Lung (tissue), 12 donors: ENCODE data around the gene STAC2. TPM values are rescaled to one million over a fixed set of nuclear protein-coding genes. Genes with fewer than 3 reads are reported as not detected.

Experiments used
- ATAC-seq: fragments of 200-7000 bp; cut with Tn5 transposase; one replicate; pipeline ENCODE4 v1.9.1; 2020; ENCODE audit warnings: moderate number of reproducible peaks; ENCODE audit not compliant: insufficient read depth, low FRiP score
- DNase-seq, 3 donors: peaks; one replicate each; pipeline ENCODE4 v3.0.0-alpha.2; 2013 to 2017
- H3K27ac ChIP-seq, 2 donors: one replicate each; pipeline ENCODE4 v1.5.1; 2013; ENCODE audit warnings: mild to moderate bottlenecking in 2 of 2, moderate library complexity in 2 of 2, control low read depth in 1 of 2, inconsistent platforms in 1 of 2, low read depth in 1 of 2, low read length in 1 of 2
- H3K27me3 ChIP-seq, 3 donors: one replicate each; pipeline ENCODE4 v1.5.1; 2013; ENCODE audit warnings: low read length in 2 of 3; ENCODE audit not compliant: control insufficient read depth in 3 of 3, insufficient read depth in 3 of 3
- H3K36me3 ChIP-seq, 4 donors: one replicate each; pipeline ENCODE4 v1.5.1; 2013; ENCODE audit warnings: low read length in 4 of 4, mild to moderate bottlenecking in 1 of 4, moderate library complexity in 1 of 4; ENCODE audit not compliant: control insufficient read depth in 4 of 4, insufficient read depth in 4 of 4
- H3K4me1 ChIP-seq, 5 donors: one replicate each; pipeline ENCODE4 v1.5.1; 2013; ENCODE audit warnings: low read length in 5 of 5, mild to moderate bottlenecking in 2 of 5, moderate library complexity in 1 of 5; ENCODE audit not compliant: control insufficient read depth in 5 of 5, insufficient read depth in 5 of 5
- H3K4me3 ChIP-seq: one replicate; pipeline ENCODE4 v1.5.1; 2013; ENCODE audit warnings: mild to moderate bottlenecking, control low read depth, moderate library complexity
- H3K9ac ChIP-seq, 2 donors: one replicate each; pipeline ENCODE4 v1.5.1; 2013; ENCODE audit warnings: low read length in 2 of 2, control low read depth in 1 of 2; ENCODE audit not compliant: insufficient read depth in 1 of 2
- H3K9me3 ChIP-seq, 4 donors: one replicate each; pipeline ENCODE4 v1.5.1; 2013; ENCODE audit warnings: low read length in 3 of 4, mild to moderate bottlenecking in 1 of 4, moderate library complexity in 1 of 4; ENCODE audit not compliant: control insufficient read depth in 4 of 4, insufficient read depth in 3 of 4
- CTCF ChIP-seq: IDR thresholded peaks from 2 replicates; pipeline ENCODE4 v1.5.1; 2012; ENCODE audit warnings: mild to moderate bottlenecking; ENCODE audit errors: control extremely low read depth, extremely low read depth
- WGBS, 2 donors: extraction: QIAGEN DNeasy Blood & Tissue Kit; methylation state at CpG; one replicate each; pipeline ENCODE4 v1.1.7; 2013; 5-methylcytosine and 5-hydroxymethylcytosine counted together
- polyA plus RNA-seq, 2 donors: library from polyadenylated mRNA; stranded (reverse); fragments of 200-250 nt; gene quantifications; one replicate each; pipeline ENCODE4 v1.2.1, GENCODE V29; 2013
- total RNA-seq, 2 donors: library from RNA; depleted of rRNA in 1 of 2; stranded (reverse); fragments of >200 nt in 1 of 2; gene quantifications; one replicate each; pipeline ENCODE4 v1.2.1, GENCODE V29; 2014 to 2021
- donor health status: control.
- donor health status: control.
- donor health status: Bipolar disorder and iron deficiency.
- donor health status: healthy.
- donor health status: DM: yes; HTN: yes; CAD: no.

STAC2 gene
- total and polyA plus RNA-seq, 4 donors: 0.26 to 1.7 (median 0.42) TPM; not detected in 1

GRCh38 chr17:39243155-39243554 is 17.4 kb upstream of the STAC2 start:
- Histone ChIP-seq H3K36me3 (no peaks in the 10 kb centered on the region), H3K9ac (no peak overlapping the region), H3K4me3 (no peak overlapping the region), H3K27me3 (peaks cover 0 to 4% (median 0%) of the 10 kb centered on the region in 3 donors), H3K27ac (no peak overlapping the region), H3K4me1 (peaks cover 0 to 2% (median 0%) of the 10 kb centered on the region in 5 donors), H3K9me3 (no peaks in the 10 kb centered on the region)
- no peak for TF ChIP-seq CTCF
- DNase-seq: no peak
- WGBS, 2 donors: 76 to 82% methylated on average over 8 of the region's 8 CpGs
- no peak for ATAC-seq

- ATAC-seq (no peak), DNase-seq (no peak)
- Histone ChIP-seq H3K4me3 (no peak overlapping the region), H3K4me1 (peaks cover 0 to 14% (median 0%) of the 10 kb centered on the region in 5 donors), H3K9me3 (no peaks in the 10 kb centered on the region), H3K27ac (no peak overlapping the region), H3K9ac (no peak overlapping the region), H3K36me3 (no peaks in the 10 kb centered on the region), H3K27me3 (peaks cover 0 to 4% (median 0%) of the 10 kb centered on the region in 3 donors)
- no peak for TF ChIP-seq CTCF
- WGBS, 2 donors: 87 to 91% methylated on average over 5 of the region's 5 CpGs
Measured at GRCh38 chr17:39240631-39241030, 14.9 kb upstream of the STAC2 start.

GRCh38 chr17:39239640-39240314 is 14.0 kb upstream of the STAC2 start:
- no peak overlapping the region for H3K9ac ChIP-seq
- ATAC-seq: no peak
- peaks cover 0 to 14% (median 0%) of the 10 kb centered on the region in 5 donors for H3K4me1 ChIP-seq
- no peak overlapping the region for H3K4me3 ChIP-seq
- no peak for TF ChIP-seq CTCF
- peak in 2 of 3 donors; percentile 40 to 52 for DNase-seq
- WGBS, 2 donors: 25 to 32% methylated on average over 13 to 16 of the region's 16 CpGs
- no peaks in the 10 kb centered on the region for H3K36me3 ChIP-seq
- H3K9me3 ChIP-seq: no peaks in the 10 kb centered on the region
- H3K27ac ChIP-seq: no peak overlapping the region
- peaks cover 0 to 4% (median 0%) of the 10 kb centered on the region in 3 donors for H3K27me3 ChIP-seq
